Neural cell (in vitro differentiated cells): ENCODE data around the gene B4GALT1.

Source experiments
- EP300 ChIP-seq: fragments of 450-650 bp; conservative IDR thresholded peaks from 2 replicates; pipeline ENCODE4 v1.6.1; 2014; ENCODE audit warnings: antibody characterized with exemption, mild to moderate bottlenecking, moderate library complexity; ENCODE audit not compliant: poor library complexity, severe bottlenecking
- EZH2 ChIP-seq: fragments of 200-600, 300-800 bp; shearing (Covaris generic), sonication (generic); IDR thresholded peaks from 2 replicates; pipeline ENCODE4 v1.6.1; 2014; ENCODE audit warnings: antibody characterized with exemption, low read length, borderline replicate concordance, mild to moderate bottlenecking; ENCODE audit not compliant: insufficient read depth, poor library complexity, severe bottlenecking
- POLR2AphosphoS5 ChIP-seq: IDR thresholded peaks from 2 replicates; pipeline ENCODE4 v1.6.1; 2012
- RAD21 ChIP-seq: fragments of 450-650 bp; conservative IDR thresholded peaks from 2 replicates; pipeline ENCODE4 v1.6.1; 2014; ENCODE audit warnings: antibody characterized with exemption, mild to moderate bottlenecking, moderate library complexity
- TF ChIP-seq, protein P1 (sequence below): fragments of 450-650 bp; IDR thresholded peaks from 2 replicates; pipeline ENCODE4 v1.5.1; 2014; ENCODE audit warnings: antibody characterized with exemption, mild to moderate bottlenecking, moderate library complexity; ENCODE audit not compliant: poor library complexity, severe bottlenecking

DNA sequence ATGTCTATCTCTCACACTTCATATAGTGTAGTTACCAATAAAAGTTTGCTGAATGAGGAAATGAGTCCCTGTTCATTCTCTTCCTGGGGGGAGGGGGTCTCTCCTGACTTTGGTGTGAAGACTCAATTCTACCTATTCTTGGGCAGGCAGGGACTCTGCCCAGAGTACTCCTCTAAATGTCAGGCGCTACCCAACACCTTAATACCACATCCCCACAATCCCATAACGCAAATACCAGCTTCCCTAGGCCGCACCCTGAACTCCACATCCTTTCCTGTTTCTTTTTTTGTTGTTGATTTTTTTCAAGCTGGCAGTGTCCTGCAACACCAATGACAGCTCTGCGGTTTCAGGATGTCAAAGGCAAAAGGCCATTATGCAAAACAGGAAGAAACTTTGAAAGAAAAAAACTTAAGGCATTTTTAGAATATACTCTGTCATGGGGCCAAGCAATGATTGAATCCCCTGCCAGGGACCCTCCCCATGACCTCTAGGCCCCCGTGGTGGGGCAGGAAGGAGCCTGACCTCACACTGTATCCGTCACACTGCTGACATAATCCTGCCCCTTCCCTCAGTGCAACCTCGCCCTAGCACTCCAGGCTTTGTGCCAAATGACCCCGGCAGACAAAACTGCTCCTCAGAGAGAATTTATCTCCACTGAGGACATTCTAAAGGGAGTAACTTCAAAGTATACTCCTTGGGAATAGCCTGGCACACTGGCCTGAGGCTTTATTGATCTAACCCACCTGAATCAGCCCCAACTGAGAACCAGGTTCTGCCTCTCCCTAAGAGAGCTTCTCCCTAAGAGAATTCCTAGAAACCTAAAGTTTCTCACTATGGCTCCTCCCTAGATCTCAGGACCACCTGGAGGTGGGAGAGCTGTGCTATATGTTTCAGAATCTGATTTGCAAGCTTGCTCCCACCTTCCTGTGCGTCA, 8.0 kb downstream of the B4GALT1 start:
- no peak for TF ChIP-seq EP300
- TF ChIP-seq, protein P1, sequence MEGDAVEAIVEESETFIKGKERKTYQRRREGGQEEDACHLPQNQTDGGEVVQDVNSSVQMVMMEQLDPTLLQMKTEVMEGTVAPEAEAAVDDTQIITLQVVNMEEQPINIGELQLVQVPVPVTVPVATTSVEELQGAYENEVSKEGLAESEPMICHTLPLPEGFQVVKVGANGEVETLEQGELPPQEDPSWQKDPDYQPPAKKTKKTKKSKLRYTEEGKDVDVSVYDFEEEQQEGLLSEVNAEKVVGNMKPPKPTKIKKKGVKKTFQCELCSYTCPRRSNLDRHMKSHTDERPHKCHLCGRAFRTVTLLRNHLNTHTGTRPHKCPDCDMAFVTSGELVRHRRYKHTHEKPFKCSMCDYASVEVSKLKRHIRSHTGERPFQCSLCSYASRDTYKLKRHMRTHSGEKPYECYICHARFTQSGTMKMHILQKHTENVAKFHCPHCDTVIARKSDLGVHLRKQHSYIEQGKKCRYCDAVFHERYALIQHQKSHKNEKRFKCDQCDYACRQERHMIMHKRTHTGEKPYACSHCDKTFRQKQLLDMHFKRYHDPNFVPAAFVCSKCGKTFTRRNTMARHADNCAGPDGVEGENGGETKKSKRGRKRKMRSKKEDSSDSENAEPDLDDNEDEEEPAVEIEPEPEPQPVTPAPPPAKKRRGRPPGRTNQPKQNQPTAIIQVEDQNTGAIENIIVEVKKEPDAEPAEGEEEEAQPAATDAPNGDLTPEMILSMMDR = no peak
- no peak for TF ChIP-seq POLR2AphosphoS5
- TF ChIP-seq RAD21 = no peak
- no peak for TF ChIP-seq EZH2
